ENCODE measurements around the gene KRTAP4-1. TPM values are rescaled to one million over a fixed set of nuclear protein-coding genes. Genes with fewer than 3 reads are reported as not detected.

KRTAP4-1 gene
- total and polyA plus RNA-seq, 2 donors (not counting 3 experiments of a cell fraction or from before 2014, with no cell fraction given) = not detected

- DNase-seq (ENCODE audit: low read depth, low spot score) (no peak), FAIRE-seq (no peak)
- no peak overlapping the region for H2AFZ ChIP-seq (ENCODE audit: low read depth, low read length)
- H3K4me3 ChIP-seq (replicated peaks in 1 of 3; ENCODE audit: insufficient read depth in 1 of 3, low read depth in 1 of 3, low read length in 3 of 3) = no peak overlapping the region
- no peak overlapping the region for H3K4me2 ChIP-seq (ENCODE audit: insufficient read depth, low read length)
- no peaks in the 10 kb centered on the region for H3K79me2 ChIP-seq (ENCODE audit: control insufficient read depth, insufficient read depth, low read length)
- H3K9me1 ChIP-seq (replicated peaks; ENCODE audit: control insufficient read depth, extremely low read depth, insufficient read depth, low read length) = no peaks in the 10 kb centered on the region
- no peaks in the 10 kb centered on the region for H4K20me1 ChIP-seq (replicated peaks; ENCODE audit: control insufficient read depth, extremely low read depth, insufficient read depth, low read length)
- H3K9ac ChIP-seq (replicated peaks; ENCODE audit: extremely low read depth, insufficient read depth, low read length) = no peak overlapping the region
- no peaks in the 10 kb centered on the region for H3K36me3 ChIP-seq (ENCODE audit: control insufficient read depth in 2 of 2, extremely low read depth in 1 of 2, insufficient read depth in 2 of 2, low read length in 2 of 2)
- TF ChIP-seq POLR2A (IDR thresholded peaks at IDR 0.05; ENCODE audit: low read depth, low read length) (no peak), EZH2 (IDR thresholded peaks at IDR 0.05; ENCODE audit: borderline replicate concordance, low read depth, low read length, severe bottlenecking) (no peak), MAX (IDR thresholded peaks at IDR 0.05; ENCODE audit: insufficient read depth, insufficient read length) (no peak), POLR2AphosphoS5 (IDR thresholded peaks at IDR 0.05; ENCODE audit: insufficient read depth, low read depth, low read length) (no peak), FOS (IDR thresholded peaks at IDR 0.05; ENCODE audit: borderline replicate concordance, insufficient read depth, low read length) (no peak), GATA2 (IDR thresholded peaks at IDR 0.05; ENCODE audit: insufficient read depth, insufficient read length, low read depth, low read length) (no peak), MYC (IDR thresholded peaks at IDR 0.05; ENCODE audit: low read depth, low read length) (no peak), CTCF (IDR thresholded peaks at IDR 0.05; ENCODE audit: extremely low read depth in 1 of 2, insufficient read depth in 1 of 2, low read depth in 1 of 2, low read length in 2 of 2) (no peak), JUN (IDR thresholded peaks at IDR 0.05; ENCODE audit: borderline replicate concordance, insufficient read depth, insufficient read length, low read depth) (no peak)
- H3K27me3 ChIP-seq (ENCODE audit: control insufficient read depth in 2 of 2, insufficient read depth in 2 of 2, low read length in 2 of 2) = no peaks in the 10 kb centered on the region
- intact Hi-C loops (cut with micrococcal nuclease) (no loop called here), dilution Hi-C loops (cut with MboI; ENCODE audit: extremely low pct_ligation_motif_present, low sequenced_read_pairs) (no loop called here)
- ChIA-PET CTCF (no interaction called here), POLR2A (no interaction called here)
- H3K4me1 ChIP-seq (ENCODE audit: control insufficient read depth, extremely low read depth, insufficient read depth, low read length) = no peaks in the 10 kb centered on the region
- H3K27ac ChIP-seq (ENCODE audit: insufficient read depth, low read depth, low read length) = no peak overlapping the region
- no TSS peak for BruUV-seq (replicated peaks)
- no peaks in the 10 kb centered on the region for H3K9me3 ChIP-seq (replicated peaks; ENCODE audit: control insufficient read depth, insufficient read depth, low read length)
Measured at GRCh38 chr17:41196068-41196467, 11.4 kb upstream of the KRTAP4-1 start.
